Esophagus squamous epithelium (tissue), 4 donors: ENCODE data around the gene ADH1B.

ENCODE experiments used
- POLR2A ChIP-seq, 4 donors: fragments of 450-650 bp; IDR thresholded peaks; one replicate each; pipeline ENCODE4 v1.6.1; 2017; ENCODE audit warnings: antibody characterized with exemption in 4 of 4, mild to moderate bottlenecking in 4 of 4, moderate library complexity in 3 of 4
- TF ChIP-seq, protein P1 (sequence below), 6 experiments: fragments of 450-650 bp in 4 of 6; fragments of 200-600 bp in 2 of 6; sonication (generic) in 2 of 6; IDR thresholded peaks; one replicate each; pipeline ENCODE4 v1.5.1; 2016 to 2019; ENCODE audit warnings: antibody characterized with exemption in 6 of 6, mild to moderate bottlenecking in 4 of 6, moderate library complexity in 4 of 6

DNA sequence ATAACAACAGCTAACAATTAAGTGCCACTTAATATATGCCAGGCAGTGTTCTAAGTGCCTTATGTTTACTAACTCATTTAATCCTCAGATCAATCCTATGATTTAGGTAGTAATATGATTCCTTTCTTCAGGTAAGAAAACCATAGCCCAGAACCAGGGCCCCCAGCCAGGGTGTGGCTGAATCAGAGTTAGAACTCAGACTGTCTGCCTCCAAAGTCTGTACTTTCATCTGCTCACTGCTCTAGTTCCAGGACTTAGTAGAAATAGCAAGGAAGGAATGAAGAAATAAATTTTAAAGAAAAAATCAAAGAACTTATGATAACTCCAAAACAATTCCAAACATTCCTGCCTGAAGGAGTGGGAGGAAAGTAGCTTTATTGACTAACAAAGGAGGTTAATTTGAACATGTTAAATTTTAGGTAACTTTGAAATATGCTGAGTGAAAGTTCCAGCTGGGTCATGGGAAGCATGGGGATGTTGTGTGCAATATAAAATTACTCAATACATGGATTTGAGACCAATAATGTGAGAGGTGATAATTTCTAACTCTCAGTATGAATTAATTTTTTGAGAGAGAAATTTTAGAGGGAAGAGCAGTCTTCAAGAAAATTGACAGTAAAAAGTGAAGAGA lies 40.2 kb upstream of the ADH1B start:
- TF ChIP-seq, protein P1, sequence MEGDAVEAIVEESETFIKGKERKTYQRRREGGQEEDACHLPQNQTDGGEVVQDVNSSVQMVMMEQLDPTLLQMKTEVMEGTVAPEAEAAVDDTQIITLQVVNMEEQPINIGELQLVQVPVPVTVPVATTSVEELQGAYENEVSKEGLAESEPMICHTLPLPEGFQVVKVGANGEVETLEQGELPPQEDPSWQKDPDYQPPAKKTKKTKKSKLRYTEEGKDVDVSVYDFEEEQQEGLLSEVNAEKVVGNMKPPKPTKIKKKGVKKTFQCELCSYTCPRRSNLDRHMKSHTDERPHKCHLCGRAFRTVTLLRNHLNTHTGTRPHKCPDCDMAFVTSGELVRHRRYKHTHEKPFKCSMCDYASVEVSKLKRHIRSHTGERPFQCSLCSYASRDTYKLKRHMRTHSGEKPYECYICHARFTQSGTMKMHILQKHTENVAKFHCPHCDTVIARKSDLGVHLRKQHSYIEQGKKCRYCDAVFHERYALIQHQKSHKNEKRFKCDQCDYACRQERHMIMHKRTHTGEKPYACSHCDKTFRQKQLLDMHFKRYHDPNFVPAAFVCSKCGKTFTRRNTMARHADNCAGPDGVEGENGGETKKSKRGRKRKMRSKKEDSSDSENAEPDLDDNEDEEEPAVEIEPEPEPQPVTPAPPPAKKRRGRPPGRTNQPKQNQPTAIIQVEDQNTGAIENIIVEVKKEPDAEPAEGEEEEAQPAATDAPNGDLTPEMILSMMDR (IDR thresholded peaks at IDR 0.05) = no peak
- no peak for TF ChIP-seq POLR2A (IDR thresholded peaks at IDR 0.05)
